ENCODE measurements around the gene ZNF70. TPM values are rescaled to one million over a fixed set of nuclear protein-coding genes. Genes with fewer than 3 reads are reported as not detected.

Gene ZNF70
- total and polyA plus RNA-seq, 2 of the 13 experiments (the other 11 are each of a cell fraction or from before 2014, with no cell fraction given) = 0.62 to 3.6 TPM

DNA sequence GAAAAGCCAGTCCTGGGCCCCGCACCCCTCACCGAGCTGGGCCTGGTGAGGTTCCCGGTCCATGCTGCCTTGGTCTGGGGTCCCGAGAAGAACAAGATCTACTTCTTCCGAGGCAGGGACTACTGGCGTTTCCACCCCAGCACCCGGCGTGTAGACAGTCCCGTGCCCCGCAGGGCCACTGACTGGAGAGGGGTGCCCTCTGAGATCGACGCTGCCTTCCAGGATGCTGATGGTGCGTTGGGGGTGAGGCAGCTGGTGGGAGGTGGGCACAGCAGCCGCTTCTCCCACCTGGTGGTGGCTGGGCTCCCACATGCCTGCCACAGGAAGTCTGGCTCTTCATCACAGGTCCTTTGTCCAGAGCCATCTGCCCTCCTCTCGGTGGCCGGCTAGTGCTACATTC, 31.3 kb upstream of the ZNF70 start:
- ATAC-seq (no peak), FAIRE-seq (no peak), DNase-seq (ENCODE audit: low spot score) (no peak)
- Histone ChIP-seq H3K36me3 (replicated peaks in 1 of 2; ENCODE audit: control insufficient read depth in 1 of 2, insufficient read depth in 2 of 2, low read length in 2 of 2) (no peaks in the 10 kb centered on the region), H3K27me3 (ENCODE audit: control insufficient read depth in 1 of 2, insufficient read depth in 2 of 2, low read length in 2 of 2) (no peaks in the 10 kb centered on the region), H3K27ac (ENCODE audit: extremely low read length, insufficient read depth, low read length) (no peak overlapping the region), H3K4me3 (replicated peaks in 1 of 3; ENCODE audit: insufficient read depth in 1 of 3, low read depth in 2 of 3, low read length in 3 of 3) (no peak overlapping the region), H4K20me1 (ENCODE audit: insufficient read depth, low read length) (peaks cover under 1% of the 10 kb centered on the region; the same call in 1 of the 2 replicates), H3K4me1 (ENCODE audit: insufficient read depth, low read length) (peaks cover 69% of the 10 kb centered on the region), H3K9ac (ENCODE audit: insufficient read depth, low read depth, low read length) (no peak overlapping the region), H3K4me2 (ENCODE audit: low read depth, low read length) (no peak overlapping the region), H3K9me3 (ENCODE audit: low read length) (no peaks in the 10 kb centered on the region), H3K79me2 (ENCODE audit: insufficient read depth, low read length) (no peaks in the 10 kb centered on the region), H2AFZ (ENCODE audit: low read length) (no peak overlapping the region)
- in situ Hi-C loops (cut with HindIII; ENCODE audit: extremely low pct_ligation_motif_present, low pct_unique_long_range_greater_than_20kb) (loop anchor here (5.0 kb wide), 1 partner anchor 65 kb away; no protein-coding TSS in a partner anchor), intact Hi-C loops (cut with micrococcal nuclease; ENCODE audit: unreplicated experiment) (no loop called here)
- BruUV-seq (replicated peaks) = no TSS peak
- ChIA-PET CTCF (ENCODE audit: low intra/inter-chr PET ratio, low total read pairs) (no interaction called here), POLR2A (no interaction called here)
- TF ChIP-seq BRD4 (CRISPR knock-in tag; IDR thresholded peaks at IDR 0.05) (no peak), ZNF256 (CRISPR knock-in tag; conservative IDR thresholded peaks at IDR 0.05) (no peak), PHF21A (CRISPR knock-in tag; IDR thresholded peaks at IDR 0.05) (no peak), SMAD1 (CRISPR knock-in tag; IDR thresholded peaks at IDR 0.05; ENCODE audit: borderline replicate concordance, low read depth) (no peak), PHF20 (CRISPR knock-in tag; IDR thresholded peaks at IDR 0.05) (no peak), GTF3A (CRISPR knock-in tag; conservative IDR thresholded peaks at IDR 0.05) (no peak), YEATS2 (CRISPR knock-in tag; IDR thresholded peaks at IDR 0.05; ENCODE audit: borderline replicate concordance) (no peak), ZNF777 (CRISPR knock-in tag; IDR thresholded peaks at IDR 0.05) (no peak), MATR3 (CRISPR knock-in tag; IDR thresholded peaks at IDR 0.05) (no peak), CHD2 (IDR thresholded peaks at IDR 0.05; ENCODE audit: low read depth, low read length) (no peak), TP53 (CRISPR knock-in tag; conservative IDR thresholded peaks at IDR 0.05) (no peak), ARNT2 (CRISPR knock-in tag; IDR thresholded peaks at IDR 0.05; ENCODE audit: low read depth) (no peak)
- TF ChIP-seq, protein P1, sequence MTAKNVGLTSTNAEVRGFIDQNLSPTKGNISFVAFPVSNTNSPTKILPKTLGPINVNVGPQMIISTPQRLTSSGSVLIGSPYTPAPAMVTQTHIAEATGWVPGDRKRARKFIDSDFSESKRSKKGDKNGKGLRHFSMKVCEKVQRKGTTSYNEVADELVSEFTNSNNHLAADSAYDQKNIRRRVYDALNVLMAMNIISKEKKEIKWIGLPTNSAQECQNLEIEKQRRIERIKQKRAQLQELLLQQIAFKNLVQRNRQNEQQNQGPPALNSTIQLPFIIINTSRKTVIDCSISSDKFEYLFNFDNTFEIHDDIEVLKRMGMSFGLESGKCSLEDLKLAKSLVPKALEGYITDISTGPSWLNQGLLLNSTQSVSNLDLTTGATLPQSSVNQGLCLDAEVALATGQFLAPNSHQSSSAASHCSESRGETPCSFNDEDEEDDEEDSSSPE (CRISPR knock-in tag; IDR thresholded peaks at IDR 0.05) = no peak
- TF ChIP-seq, protein P2, sequence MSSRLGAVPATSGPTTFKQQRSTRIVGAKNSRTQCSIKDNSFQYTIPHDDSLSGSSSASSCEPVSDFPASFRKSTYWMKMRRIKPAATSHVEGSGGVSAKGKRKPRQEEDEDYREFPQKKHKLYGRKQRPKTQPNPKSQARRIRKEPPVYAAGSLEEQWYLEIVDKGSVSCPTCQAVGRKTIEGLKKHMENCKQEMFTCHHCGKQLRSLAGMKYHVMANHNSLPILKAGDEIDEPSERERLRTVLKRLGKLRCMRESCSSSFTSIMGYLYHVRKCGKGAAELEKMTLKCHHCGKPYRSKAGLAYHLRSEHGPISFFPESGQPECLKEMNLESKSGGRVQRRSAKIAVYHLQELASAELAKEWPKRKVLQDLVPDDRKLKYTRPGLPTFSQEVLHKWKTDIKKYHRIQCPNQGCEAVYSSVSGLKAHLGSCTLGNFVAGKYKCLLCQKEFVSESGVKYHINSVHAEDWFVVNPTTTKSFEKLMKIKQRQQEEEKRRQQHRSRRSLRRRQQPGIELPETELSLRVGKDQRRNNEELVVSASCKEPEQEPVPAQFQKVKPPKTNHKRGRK (CRISPR knock-in tag; IDR thresholded peaks at IDR 0.05) = no peak
- TF ChIP-seq, protein P3, sequence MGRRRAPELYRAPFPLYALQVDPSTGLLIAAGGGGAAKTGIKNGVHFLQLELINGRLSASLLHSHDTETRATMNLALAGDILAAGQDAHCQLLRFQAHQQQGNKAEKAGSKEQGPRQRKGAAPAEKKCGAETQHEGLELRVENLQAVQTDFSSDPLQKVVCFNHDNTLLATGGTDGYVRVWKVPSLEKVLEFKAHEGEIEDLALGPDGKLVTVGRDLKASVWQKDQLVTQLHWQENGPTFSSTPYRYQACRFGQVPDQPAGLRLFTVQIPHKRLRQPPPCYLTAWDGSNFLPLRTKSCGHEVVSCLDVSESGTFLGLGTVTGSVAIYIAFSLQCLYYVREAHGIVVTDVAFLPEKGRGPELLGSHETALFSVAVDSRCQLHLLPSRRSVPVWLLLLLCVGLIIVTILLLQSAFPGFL (CRISPR knock-in tag; IDR thresholded peaks at IDR 0.05) = no peak
- TF ChIP-seq, protein P4, sequence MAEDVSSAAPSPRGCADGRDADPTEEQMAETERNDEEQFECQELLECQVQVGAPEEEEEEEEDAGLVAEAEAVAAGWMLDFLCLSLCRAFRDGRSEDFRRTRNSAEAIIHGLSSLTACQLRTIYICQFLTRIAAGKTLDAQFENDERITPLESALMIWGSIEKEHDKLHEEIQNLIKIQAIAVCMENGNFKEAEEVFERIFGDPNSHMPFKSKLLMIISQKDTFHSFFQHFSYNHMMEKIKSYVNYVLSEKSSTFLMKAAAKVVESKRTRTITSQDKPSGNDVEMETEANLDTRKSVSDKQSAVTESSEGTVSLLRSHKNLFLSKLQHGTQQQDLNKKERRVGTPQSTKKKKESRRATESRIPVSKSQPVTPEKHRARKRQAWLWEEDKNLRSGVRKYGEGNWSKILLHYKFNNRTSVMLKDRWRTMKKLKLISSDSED (CRISPR knock-in tag; IDR thresholded peaks at IDR 0.05) = no peak
- TF ChIP-seq, protein P5, sequence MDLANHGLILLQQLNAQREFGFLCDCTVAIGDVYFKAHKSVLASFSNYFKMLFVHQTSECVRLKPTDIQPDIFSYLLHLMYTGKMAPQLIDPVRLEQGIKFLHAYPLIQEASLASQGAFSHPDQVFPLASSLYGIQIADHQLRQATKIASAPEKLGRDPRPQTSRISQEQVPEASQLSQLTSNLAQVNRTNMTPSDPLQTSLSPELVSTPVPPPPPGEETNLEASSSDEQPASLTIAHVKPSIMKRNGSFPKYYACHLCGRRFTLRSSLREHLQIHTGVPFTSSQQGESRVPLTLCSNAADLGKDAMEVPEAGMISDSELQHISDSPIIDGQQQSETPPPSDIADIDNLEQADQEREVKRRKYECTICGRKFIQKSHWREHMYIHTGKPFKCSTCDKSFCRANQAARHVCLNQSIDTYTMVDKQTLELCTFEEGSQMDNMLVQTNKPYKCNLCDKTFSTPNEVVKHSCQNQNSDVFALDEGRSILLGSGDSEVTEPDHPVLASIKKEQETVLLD (CRISPR knock-in tag; IDR thresholded peaks at IDR 0.05; ENCODE audit: low read depth) = no peak
- WGBS (ENCODE audit: low lambda C conversion rate) = 93% methylated on average over 7 of the region's 16 CpGs
